AG09319 (cell line): ENCODE data around the gene VPS33B.

Experiments used
- DNase-seq: peaks from one replicate; pipeline ENCODE4 v3.0.0-alpha.2; 2010; ENCODE audit warnings: low read depth; ENCODE audit errors: extremely low read depth
- TF ChIP-seq, protein P1 (sequence below): IDR thresholded peaks from 2 replicates; pipeline ENCODE4 v1.5.1; 2011; ENCODE audit warnings: low read depth, mild to moderate bottlenecking, inconsistent platforms, low read length, moderate library complexity

Gene VPS33B

DNA sequence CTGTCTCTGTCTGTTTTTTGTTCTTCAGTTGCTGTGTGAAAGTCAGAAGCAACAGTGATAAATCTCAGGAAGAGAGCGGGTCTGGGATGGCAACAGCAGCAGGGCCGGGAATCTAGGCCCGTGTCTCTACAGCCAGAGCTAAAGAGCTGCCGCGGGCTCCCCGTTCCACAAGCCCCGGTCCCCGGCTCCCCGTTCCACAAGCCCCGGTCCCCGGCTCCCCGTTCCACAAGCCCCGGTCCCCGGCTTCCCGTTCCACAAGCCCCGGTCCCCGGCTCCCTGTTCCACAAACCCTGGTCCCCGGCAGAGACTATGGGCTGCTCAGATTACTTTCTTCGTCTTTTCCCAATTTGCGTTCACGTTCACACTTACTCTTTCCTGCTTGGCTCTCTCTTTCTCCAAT lies 48.2 kb downstream of the VPS33B start:
- TF ChIP-seq, protein P1, sequence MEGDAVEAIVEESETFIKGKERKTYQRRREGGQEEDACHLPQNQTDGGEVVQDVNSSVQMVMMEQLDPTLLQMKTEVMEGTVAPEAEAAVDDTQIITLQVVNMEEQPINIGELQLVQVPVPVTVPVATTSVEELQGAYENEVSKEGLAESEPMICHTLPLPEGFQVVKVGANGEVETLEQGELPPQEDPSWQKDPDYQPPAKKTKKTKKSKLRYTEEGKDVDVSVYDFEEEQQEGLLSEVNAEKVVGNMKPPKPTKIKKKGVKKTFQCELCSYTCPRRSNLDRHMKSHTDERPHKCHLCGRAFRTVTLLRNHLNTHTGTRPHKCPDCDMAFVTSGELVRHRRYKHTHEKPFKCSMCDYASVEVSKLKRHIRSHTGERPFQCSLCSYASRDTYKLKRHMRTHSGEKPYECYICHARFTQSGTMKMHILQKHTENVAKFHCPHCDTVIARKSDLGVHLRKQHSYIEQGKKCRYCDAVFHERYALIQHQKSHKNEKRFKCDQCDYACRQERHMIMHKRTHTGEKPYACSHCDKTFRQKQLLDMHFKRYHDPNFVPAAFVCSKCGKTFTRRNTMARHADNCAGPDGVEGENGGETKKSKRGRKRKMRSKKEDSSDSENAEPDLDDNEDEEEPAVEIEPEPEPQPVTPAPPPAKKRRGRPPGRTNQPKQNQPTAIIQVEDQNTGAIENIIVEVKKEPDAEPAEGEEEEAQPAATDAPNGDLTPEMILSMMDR, result no peak
- DNase-seq, result no peak

GRCh38 chr15:90972133-90972532 lies 50.3 kb downstream of the VPS33B start:
- TF ChIP-seq, protein P1, result no peak
- DNase-seq, result no peak

DNA sequence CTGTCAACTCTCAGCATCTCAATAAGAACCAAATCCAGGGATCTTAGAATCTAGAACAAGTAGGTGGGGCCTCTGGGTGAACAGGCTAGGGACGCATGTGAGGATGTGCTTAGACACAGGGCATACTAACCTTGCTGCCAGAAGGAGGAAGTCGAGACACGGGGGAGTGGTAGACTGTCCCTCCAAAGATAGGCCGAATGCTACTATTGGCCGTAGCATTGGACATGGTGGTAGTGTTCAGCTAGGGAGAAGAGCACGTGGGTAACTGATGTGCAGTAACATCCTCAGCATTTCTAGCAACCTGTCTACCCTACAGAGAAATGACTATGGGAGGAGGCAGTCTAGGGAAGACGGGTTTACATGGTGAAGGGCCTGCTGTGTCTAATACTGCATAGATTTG lies 52.1 kb downstream of the VPS33B start:
- DNase-seq, result no peak
- TF ChIP-seq, protein P1, result no peak

DNA sequence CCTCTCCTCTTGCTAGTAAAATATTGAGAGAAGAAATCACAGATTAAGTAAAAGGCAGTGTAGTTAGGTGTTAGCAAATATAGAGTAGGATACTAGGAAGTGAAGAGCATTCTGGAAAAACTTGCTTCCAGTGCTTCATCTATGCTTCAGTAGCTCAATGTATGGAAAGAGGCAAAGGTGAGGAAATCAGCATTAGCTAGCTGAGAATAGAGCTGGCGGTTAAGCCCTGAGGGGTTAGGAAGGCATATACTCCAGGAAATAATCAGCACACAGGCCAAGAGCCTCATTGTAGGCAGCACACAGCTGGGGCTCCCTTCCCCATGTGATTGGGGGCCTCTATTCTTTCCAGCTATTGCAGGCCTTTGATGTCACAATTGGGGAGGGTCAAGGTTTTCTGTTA lies 54.0 kb downstream of the VPS33B start:
- TF ChIP-seq, protein P1, result no peak
- DNase-seq, result no peak

DNA sequence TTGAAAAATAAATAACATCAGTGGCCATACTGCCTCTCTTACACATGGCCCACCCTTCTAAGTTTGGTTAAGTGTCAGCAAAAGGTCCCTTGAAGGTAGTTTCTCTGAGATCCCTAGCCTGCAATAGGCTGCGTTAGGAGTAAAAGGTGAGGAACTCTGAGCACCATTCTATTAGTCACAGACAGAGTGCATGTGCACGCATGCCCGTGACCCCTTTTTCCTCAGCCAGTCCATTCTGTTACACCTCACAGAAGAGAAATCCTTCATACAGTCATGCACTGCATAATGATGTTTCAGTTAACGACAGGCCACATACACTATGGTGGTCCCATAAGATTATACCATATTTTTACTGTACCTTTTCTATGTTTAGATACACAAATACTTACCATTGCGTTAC lies 55.2 kb downstream of the VPS33B start:
- TF ChIP-seq, protein P1, result no peak
- no peak for DNase-seq

- no peak for DNase-seq
- TF ChIP-seq, protein P1, result no peak
Observed at GRCh38 chr15:90966262-90966661, 56.1 kb downstream of the VPS33B start.

DNA sequence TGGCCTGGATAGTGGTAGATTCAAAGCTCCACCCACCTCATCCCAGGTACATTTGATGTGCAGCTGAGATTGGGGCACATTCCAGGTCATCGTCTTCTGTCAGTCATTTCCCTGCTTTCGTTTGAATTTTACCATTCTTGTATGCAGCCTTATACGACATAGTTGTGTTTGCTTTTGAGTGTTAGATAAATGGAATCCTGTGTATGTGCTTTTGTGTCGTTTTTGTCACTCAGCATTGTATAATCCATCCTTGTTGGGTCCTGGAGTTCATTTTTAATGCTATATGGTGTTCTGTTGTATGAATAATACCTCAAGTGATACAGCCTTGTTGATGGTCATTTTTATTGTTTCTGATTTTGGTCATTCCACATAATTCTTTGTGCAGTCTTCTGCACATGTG lies 60.4 kb downstream of the VPS33B start:
- DNase-seq, result no peak
- TF ChIP-seq, protein P1, result no peak
